Activated CD4-positive, CD25-positive, alpha-beta regulatory T cell treated with anti-CD3 and anti-CD28 coated beads, Interleukin-2, amount 50 U/mL, for 16 hours (primary cell): ENCODE results near the gene FYB1.
"Not testable (repeated sequence)": the region's sequence is repeated elsewhere in the genome, so short reads cannot be mapped to it uniquely, and the experiment has no call there.

Source experiments
- DNase-seq: peaks from one replicate; pipeline ENCODE4 v3.0.0-alpha.2; 2020; ENCODE audit warnings: low read depth, low spot score

Gene FYB1

GRCh38 chr5:39219437-39219836 lies at the start of gene FYB1:
FYB1 (minus strand) TSS chr5:39219563; CDS start chr5:39202960, 16,603 bp downstream.
- no peak for DNase-seq

GRCh38 chr5:39267186-39267585 lies 47.8 kb upstream of the FYB1 start:
- DNase-seq = no peak

- no peak for DNase-seq
Observed at GRCh38 chr5:39266442-39266841, 47.1 kb upstream of the FYB1 start.

GRCh38 chr5:39264528-39264927 lies 45.2 kb upstream of the FYB1 start:
- no peak for DNase-seq

GRCh38 chr5:39262981-39263380 lies 43.6 kb upstream of the FYB1 start:
- no peak for DNase-seq

GRCh38 chr5:39260095-39260494 lies 40.7 kb upstream of the FYB1 start:
- no peak for DNase-seq

- DNase-seq = no peak
Observed at GRCh38 chr5:39257554-39257953, 38.2 kb upstream of the FYB1 start.

GRCh38 chr5:39256477-39257235 lies 37.3 kb upstream of the FYB1 start:
- no peak for DNase-seq

GRCh38 chr5:39255406-39255805 lies 36.0 kb upstream of the FYB1 start:
- DNase-seq = no peak

GRCh38 chr5:39254671-39255070 lies 35.3 kb upstream of the FYB1 start:
- DNase-seq = no peak

- no peak for DNase-seq
Observed at GRCh38 chr5:39253196-39253595, 33.8 kb upstream of the FYB1 start.

GRCh38 chr5:39249564-39250274 lies 30.4 kb upstream of the FYB1 start:
- DNase-seq = no peak

- no peak for DNase-seq
Observed at GRCh38 chr5:39249069-39249468, 29.7 kb upstream of the FYB1 start.

- DNase-seq = no peak
Observed at GRCh38 chr5:39240750-39241149, 21.4 kb upstream of the FYB1 start.

- DNase-seq = no peak
Observed at GRCh38 chr5:39238366-39239105, 19.2 kb upstream of the FYB1 start.

GRCh38 chr5:39236718-39237117 lies 17.4 kb upstream of the FYB1 start:
- DNase-seq = no peak

- DNase-seq = no peak
Observed at GRCh38 chr5:39235648-39236047, 16.3 kb upstream of the FYB1 start.

GRCh38 chr5:39234494-39234893 lies 15.1 kb upstream of the FYB1 start:
- DNase-seq = not testable (repeated sequence)

- no peak for DNase-seq
Observed at GRCh38 chr5:39233783-39234182, 14.4 kb upstream of the FYB1 start.

GRCh38 chr5:39231705-39232525 lies 12.6 kb upstream of the FYB1 start:
- DNase-seq = no peak

- DNase-seq = no peak
Observed at GRCh38 chr5:39228596-39228995, 9.2 kb upstream of the FYB1 start.

GRCh38 chr5:39226558-39226957 lies 7.2 kb upstream of the FYB1 start:
- no peak for DNase-seq
